Epithelial cell of esophagus (primary cell): ENCODE results near the gene LURAP1L.

Experiments used
- DNase-seq: peaks from one replicate; pipeline ENCODE4 v3.0.0; 2010; ENCODE audit warnings: low read depth
- H3K4me3 ChIP-seq: 2 replicates; pipeline ENCODE4 v1.5.1; 2011; ENCODE audit warnings: mild to moderate bottlenecking, low read length, control low read depth
- CTCF ChIP-seq: IDR thresholded peaks from 2 replicates; pipeline ENCODE4 v1.5.1; 2011; ENCODE audit warnings: low read depth, mild to moderate bottlenecking, low read length, control low read depth, inconsistent platforms; ENCODE audit not compliant: insufficient read depth; ENCODE audit errors: missing control alignments

LURAP1L gene

GRCh38 chr9:12817702-12818101 is 42.9 kb downstream of the LURAP1L start:
- H3K4me3 ChIP-seq: no peak overlapping the region
- no peak for TF ChIP-seq CTCF
- DNase-seq: peak; percentile 98

GRCh38 chr9:12818431-12819000 is 43.7 kb downstream of the LURAP1L start:
- DNase-seq: no peak
- H3K4me3 ChIP-seq: no peak overlapping the region
- no peak for TF ChIP-seq CTCF

GRCh38 chr9:12819436-12820185 is 44.8 kb downstream of the LURAP1L start:
- H3K4me3 ChIP-seq: no peak overlapping the region
- peak; percentile 64 for TF ChIP-seq CTCF
- DNase-seq: peak; percentile 51

- no peak for TF ChIP-seq CTCF
- no peak for DNase-seq
- H3K4me3 ChIP-seq: no peak overlapping the region
These were observed 47.3 kb downstream of the LURAP1L start for GRCh38 chr9:12822111-12822510.

- TF ChIP-seq CTCF: no peak
- no peak for DNase-seq
- H3K4me3 ChIP-seq: no peak overlapping the region
These were observed 52.2 kb downstream of the LURAP1L start for GRCh38 chr9:12826924-12827565.

GRCh38 chr9:12833701-12834100 is 58.9 kb downstream of the LURAP1L start:
- H3K4me3 ChIP-seq: no peak overlapping the region
- no peak for DNase-seq
- TF ChIP-seq CTCF: no peak
